ENCODE measurements around the gene CA10. TPM values are rescaled to one million over a fixed set of nuclear protein-coding genes. Genes with fewer than 3 reads are reported as not detected.

CA10 gene
- total RNA-seq, 1 donor from 2014 or later, result not detected

- no peak for DNase-seq (ENCODE audit: low read depth)
Observed at GRCh38 chr17:51653878-51654277, 504.6 kb downstream of the CA10 start.

- DNase-seq (ENCODE audit: low read depth), result no peak
Observed at GRCh38 chr17:51652529-51652928, 506.0 kb downstream of the CA10 start.

- no peak for DNase-seq (ENCODE audit: low read depth)
Observed at GRCh38 chr17:51651513-51652298, 506.8 kb downstream of the CA10 start.

- no peak for DNase-seq (ENCODE audit: low read depth)
Observed at GRCh38 chr17:51650772-51651171, 507.7 kb downstream of the CA10 start.

GRCh38 chr17:51650202-51650601, 508.3 kb downstream of the CA10 start:
- peak; percentile 1 for DNase-seq (ENCODE audit: low read depth)

- no peak for DNase-seq (ENCODE audit: low read depth)
Observed at GRCh38 chr17:51647826-51648225, 510.7 kb downstream of the CA10 start.

- no peak for DNase-seq (ENCODE audit: low read depth)
Observed at GRCh38 chr17:51647067-51647466, 511.4 kb downstream of the CA10 start.

- no peak for DNase-seq (ENCODE audit: low read depth)
Observed at GRCh38 chr17:51646539-51646938, 512.0 kb downstream of the CA10 start.

GRCh38 chr17:51645056-51645455, 513.5 kb downstream of the CA10 start:
- DNase-seq (ENCODE audit: low read depth), result no peak

- no peak for DNase-seq (ENCODE audit: low read depth)
Observed at GRCh38 chr17:51643702-51644490, 514.6 kb downstream of the CA10 start.

- no peak for DNase-seq (ENCODE audit: low read depth)
Observed at GRCh38 chr17:51642029-51642428, 516.5 kb downstream of the CA10 start.

GRCh38 chr17:51640108-51640622, 518.3 kb downstream of the CA10 start:
- no peak for DNase-seq (ENCODE audit: low read depth)

GRCh38 chr17:51638971-51639370, 519.5 kb downstream of the CA10 start:
- no peak for DNase-seq (ENCODE audit: low read depth)

- DNase-seq (ENCODE audit: low read depth), result no peak
Observed at GRCh38 chr17:51636291-51636690, 522.2 kb downstream of the CA10 start.

GRCh38 chr17:51630101-51630671, 528.3 kb downstream of the CA10 start:
- DNase-seq (ENCODE audit: low read depth), result no peak

- DNase-seq (ENCODE audit: low read depth), result no peak
Observed at GRCh38 chr17:51629232-51629631, 529.3 kb downstream of the CA10 start.

GRCh38 chr17:51627779-51628178, 530.7 kb downstream of the CA10 start:
- DNase-seq (ENCODE audit: low read depth), result no peak

- DNase-seq (ENCODE audit: low read depth), result no peak
Observed at GRCh38 chr17:51618476-51618875, 540.0 kb downstream of the CA10 start.

- DNase-seq (ENCODE audit: low read depth), result no peak
Observed at GRCh38 chr17:51617986-51618385, 540.5 kb downstream of the CA10 start.

GRCh38 chr17:51613255-51613654, 545.3 kb downstream of the CA10 start:
- DNase-seq (ENCODE audit: low read depth), result no peak

GRCh38 chr17:51612692-51613091, 545.8 kb downstream of the CA10 start:
- DNase-seq (ENCODE audit: low read depth), result no peak

GRCh38 chr17:51611585-51611984, 546.9 kb downstream of the CA10 start:
- DNase-seq (ENCODE audit: low read depth), result no peak

Data from myocyte (in vitro differentiated cells).